ENCODE measurements around the gene UBE2QL1. TPM values are rescaled to one million over a fixed set of nuclear protein-coding genes. Genes with fewer than 3 reads are reported as not detected.

The UBE2QL1 gene
- total RNA-seq, 1 donor from 2014 or later, result under 0.01 TPM

GRCh38 chr5:6476313-6476661 is 27.6 kb downstream of the UBE2QL1 start:
- DNase-seq (ENCODE audit: low read depth, low spot score), result no peak

GRCh38 chr5:6478793-6479192 is 30.1 kb downstream of the UBE2QL1 start:
- no peak for DNase-seq (ENCODE audit: low read depth, low spot score)

DNA sequence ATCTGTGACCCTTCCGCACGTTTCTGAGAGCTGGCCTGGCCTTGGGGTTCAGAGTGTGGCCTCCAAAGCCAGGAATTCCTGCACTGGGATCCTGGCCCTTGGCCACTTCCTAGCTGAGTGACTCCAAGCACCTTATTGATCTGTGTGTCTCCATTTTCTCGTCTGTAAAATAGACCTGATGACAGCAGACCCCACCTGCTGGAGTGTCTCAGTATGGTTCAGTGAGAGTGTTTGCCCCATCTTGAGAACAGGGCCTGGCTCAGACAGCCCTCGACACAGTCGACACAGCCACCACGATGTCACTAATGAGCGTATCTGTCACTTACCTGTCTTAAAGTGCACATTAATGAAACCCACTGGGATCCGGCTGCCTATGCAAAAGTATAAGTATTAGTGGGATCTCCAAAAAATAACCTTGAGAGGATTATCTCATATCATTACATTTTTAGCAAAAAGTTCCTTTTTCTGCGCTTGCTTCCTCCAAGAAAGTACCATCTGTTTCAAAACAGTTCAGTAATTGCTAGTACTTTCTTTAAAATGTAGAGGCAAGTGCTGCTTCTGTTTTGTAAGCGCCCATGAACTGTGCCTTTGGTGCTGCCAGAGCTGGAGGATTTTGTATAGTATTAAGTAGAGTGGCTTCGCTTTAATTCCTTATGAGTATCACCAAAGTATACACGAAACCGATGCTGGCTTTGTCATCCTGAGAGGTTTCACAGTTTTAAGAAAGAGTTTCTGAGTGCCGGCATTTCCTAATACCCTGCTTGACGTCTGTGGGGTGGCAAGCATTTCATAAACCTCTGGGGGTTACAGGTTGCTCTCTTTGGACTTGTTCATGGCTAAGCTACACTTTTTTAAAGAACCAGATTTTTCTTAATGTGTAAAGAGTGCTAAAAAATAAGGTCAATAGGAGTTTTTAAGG is 31.7 kb downstream of the UBE2QL1 start:
- no peak for DNase-seq (ENCODE audit: low read depth, low spot score)

DNA sequence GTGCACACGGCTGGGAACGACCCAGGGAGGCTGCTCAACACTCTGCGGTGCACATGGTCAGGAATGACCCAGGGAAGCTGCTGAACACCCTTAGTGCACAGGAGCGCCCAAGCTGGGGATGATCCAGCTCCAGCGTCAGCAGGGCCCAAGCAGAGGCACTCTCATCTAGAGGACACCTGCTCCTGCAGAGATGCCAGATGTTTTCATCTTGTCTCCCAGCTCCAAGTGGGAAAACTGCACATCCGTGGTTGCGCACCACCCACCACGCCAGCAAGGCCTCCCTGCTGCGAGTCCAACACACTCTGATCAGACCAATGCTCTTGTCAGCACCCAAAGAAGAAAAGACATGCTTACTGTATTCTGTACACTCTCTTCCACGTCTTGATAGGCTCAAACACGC is 34.1 kb downstream of the UBE2QL1 start:
- DNase-seq (ENCODE audit: low read depth, low spot score), result no peak

GRCh38 chr5:6483880-6484382 is 35.3 kb downstream of the UBE2QL1 start:
- DNase-seq (ENCODE audit: low read depth, low spot score), result no peak

DNA sequence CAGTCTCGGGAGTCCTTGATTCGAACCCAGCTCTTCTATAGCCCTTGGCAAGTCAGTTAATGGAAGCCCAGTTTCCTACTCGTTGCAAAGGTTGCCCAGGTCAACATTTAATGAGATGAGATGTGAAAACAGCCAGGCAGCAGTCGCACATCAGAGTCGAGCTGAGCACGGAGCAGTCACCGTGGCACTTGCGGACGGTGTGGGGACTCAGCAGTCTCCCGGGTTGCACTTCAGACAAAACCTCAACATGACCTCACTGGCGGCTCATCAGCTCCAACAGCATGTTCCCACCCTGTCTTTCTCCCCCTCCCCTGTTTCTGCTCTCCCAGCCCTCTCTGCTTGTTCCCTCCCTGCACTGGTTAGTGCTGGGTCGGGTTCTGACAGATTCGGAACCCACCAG is 35.8 kb downstream of the UBE2QL1 start:
- DNase-seq (ENCODE audit: low read depth, low spot score), result no peak

DNA sequence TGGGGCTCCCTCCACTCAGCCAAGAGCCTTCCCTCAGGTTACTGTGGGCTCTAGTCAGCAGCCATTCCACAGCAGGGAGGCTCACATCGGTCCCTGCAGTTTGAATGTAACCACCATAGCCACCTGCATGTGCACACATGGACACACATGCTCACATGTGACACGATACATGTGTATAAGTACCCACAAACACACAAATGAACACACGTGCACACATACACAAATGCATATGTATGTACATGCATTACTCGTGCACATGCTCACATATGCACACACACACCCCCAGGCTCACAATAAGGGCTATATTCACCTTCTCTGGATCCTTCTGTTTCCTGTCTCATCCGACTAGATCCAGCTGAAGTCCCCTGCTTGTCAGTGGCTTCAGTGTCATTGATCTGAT is 36.2 kb downstream of the UBE2QL1 start:
- no peak for DNase-seq (ENCODE audit: low read depth, low spot score)

GRCh38 chr5:6485441-6485840 is 36.8 kb downstream of the UBE2QL1 start:
- DNase-seq (ENCODE audit: low read depth, low spot score), result no peak

DNA sequence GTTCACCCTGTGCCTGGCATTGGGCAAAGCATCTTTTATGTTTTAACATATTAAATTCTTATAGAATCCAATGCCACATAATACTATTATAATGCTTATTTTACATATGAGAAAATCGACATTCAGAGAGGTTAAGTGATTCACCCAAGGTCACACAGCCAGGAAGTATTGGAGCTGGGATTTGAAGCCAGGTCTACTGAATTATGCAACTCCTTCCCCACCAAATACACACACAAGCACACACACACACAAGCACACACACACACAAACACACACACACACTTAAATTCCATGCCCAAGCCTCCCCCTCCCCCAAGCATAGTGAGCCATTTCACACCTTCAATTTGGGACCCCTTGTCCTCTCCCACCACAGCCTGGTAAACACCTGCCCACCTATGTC is 37.4 kb downstream of the UBE2QL1 start:
- DNase-seq (ENCODE audit: low read depth, low spot score), result no peak

GRCh38 chr5:6487081-6487480 is 38.4 kb downstream of the UBE2QL1 start:
- DNase-seq (ENCODE audit: low read depth, low spot score), result no peak

GRCh38 chr5:6488021-6488420 is 39.4 kb downstream of the UBE2QL1 start:
- DNase-seq (ENCODE audit: low read depth, low spot score), result no peak

DNA sequence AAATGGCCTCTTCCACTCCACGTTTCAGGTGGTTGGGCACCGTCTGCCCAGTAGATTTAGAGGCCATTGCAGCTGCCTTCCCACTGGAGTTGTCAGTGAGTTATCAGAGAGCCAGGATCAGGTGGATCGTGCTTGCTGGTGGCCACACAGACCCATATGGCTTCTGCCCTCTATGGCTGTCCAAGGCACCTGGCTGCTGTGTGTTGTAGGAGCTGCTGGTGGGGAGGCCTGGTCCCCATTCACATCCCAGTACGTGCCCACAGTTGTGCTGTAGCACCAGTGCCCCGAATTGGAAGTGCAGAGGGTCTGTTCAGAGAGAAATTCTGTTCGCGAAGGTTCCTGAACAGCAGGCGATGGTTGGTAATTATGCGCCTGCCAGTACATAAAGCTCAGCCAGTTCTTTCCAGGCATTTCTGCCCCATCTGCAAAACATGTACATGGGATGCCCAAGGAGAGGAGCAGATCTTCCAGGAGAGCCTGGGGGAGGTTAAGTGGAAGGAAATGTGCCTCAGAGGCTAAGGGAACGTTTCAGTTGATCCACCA is 41.1 kb downstream of the UBE2QL1 start:
- no peak for DNase-seq (ENCODE audit: low read depth, low spot score)

GRCh38 chr5:6490246-6490645 is 41.6 kb downstream of the UBE2QL1 start:
- DNase-seq (ENCODE audit: low read depth, low spot score), result no peak

DNA sequence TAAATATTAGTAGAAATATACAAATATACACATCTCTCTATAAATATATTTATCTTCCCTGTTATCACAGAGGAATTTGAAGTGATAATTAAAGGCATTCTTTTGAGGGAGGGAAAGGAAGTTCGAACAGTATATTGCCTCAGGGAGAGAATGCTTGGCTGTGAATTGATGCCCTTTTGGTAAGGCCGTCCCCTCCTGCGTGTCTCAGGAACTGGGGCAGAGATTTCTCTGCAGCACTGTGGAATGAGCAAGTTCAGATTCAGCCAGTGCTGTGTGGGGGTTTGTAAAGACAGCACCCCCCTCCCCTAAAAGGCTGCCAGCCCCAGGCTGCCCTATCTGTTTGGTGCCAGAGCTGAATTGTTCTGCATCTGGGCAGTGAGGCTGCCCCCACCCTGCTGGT is 42.0 kb downstream of the UBE2QL1 start:
- no peak for DNase-seq (ENCODE audit: low read depth, low spot score)

- no peak for DNase-seq (ENCODE audit: low read depth, low spot score)
Measured at GRCh38 chr5:6491196-6491918, 42.7 kb downstream of the UBE2QL1 start.

GRCh38 chr5:6491919-6492290 is 43.2 kb downstream of the UBE2QL1 start:
- DNase-seq (ENCODE audit: low read depth, low spot score), result no peak

GRCh38 chr5:6492934-6493333 is 44.3 kb downstream of the UBE2QL1 start:
- DNase-seq (ENCODE audit: low read depth, low spot score), result no peak

GRCh38 chr5:6493681-6494454 is 45.2 kb downstream of the UBE2QL1 start:
- DNase-seq (ENCODE audit: low read depth, low spot score), result no peak

GRCh38 chr5:6494939-6495338 is 46.3 kb downstream of the UBE2QL1 start:
- no peak for DNase-seq (ENCODE audit: low read depth, low spot score)

DNA sequence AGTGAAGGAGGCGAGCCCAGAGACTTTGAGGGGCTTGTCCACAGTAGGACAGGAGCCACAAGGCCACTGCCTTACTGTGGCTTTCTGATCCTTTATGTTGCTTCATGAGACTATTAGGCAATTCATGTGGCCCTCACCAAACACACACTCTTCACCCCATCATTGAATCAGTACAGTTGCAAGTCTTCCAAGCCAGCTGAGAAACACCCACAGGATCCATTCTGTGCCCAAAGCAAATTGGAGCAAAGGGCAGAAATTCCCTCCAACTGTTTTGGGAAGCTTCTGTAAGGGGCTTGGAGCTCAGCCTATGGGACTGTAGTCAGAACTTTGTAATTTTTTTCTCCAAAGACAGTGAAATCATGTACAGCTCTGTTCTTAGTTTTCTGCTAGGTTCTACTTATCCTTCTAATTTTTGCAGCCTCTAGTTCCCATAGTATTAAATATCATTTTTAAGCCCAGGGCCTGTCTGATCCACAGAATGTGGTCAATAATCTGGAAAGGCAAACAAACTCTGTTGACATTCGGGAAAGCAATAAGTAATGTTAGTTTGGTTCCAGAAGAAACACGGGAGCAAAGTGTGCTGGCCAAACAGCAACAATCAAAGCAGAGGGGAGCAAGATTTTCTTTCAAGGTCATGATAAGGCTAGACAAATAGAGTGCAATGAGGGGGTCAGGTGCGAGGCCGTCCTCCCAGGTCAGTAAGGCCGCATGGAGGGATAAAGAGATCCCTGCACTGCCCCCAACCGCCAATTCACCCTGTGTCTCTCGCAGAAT is 47.0 kb downstream of the UBE2QL1 start:
- DNase-seq (ENCODE audit: low read depth, low spot score), result no peak

DNA sequence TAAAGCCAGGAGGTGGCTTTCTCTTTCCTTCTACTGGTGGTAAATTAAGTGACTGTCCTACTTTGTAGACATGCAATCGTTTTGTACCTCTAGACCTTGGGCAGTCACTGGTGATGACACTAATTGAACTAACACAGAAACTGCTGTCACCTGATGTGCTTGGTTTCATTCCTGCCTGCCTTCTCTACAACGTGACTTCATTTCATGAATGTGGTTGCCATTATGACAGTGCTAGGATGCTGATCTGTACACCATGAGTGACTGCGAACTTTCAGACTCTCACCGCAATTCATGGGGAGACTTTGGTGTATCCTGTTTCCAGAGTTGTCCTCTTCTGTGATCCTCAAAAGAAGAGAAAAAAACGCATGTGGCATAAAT is 47.5 kb downstream of the UBE2QL1 start:
- no peak for DNase-seq (ENCODE audit: low read depth, low spot score)
